ENCODE data around the gene C2orf15. TPM values are rescaled to one million over a fixed set of nuclear protein-coding genes. Genes with fewer than 3 reads are reported as not detected.

The C2orf15 gene
- polyA plus RNA-seq, 1 donor (not counting 4 experiments of a cell fraction or from before 2014, with no cell fraction given), result 0.31 TPM

- no peak overlapping the region for H3K4me3 ChIP-seq (ENCODE audit: control insufficient read depth in 2 of 3, extremely low read depth in 1 of 3, insufficient read depth in 2 of 3, low read depth in 1 of 3, low read length in 3 of 3)
- H3K9ac ChIP-seq (ENCODE audit: control insufficient read depth, extremely low read depth, insufficient read depth, low read length), result no peak overlapping the region
- no peaks in the 10 kb centered on the region for H3K79me2 ChIP-seq (ENCODE audit: control insufficient read depth, insufficient read depth, low read length)
- no peaks in the 10 kb centered on the region for H3K9me1 ChIP-seq (ENCODE audit: control insufficient read depth, extremely low read depth, insufficient read depth, low read length)
- no peak overlapping the region for H3K27ac ChIP-seq (ENCODE audit: control insufficient read depth, insufficient read depth, low read length)
- FAIRE-seq, result no peak
- dilution Hi-C loops (cut with MboI; ENCODE audit: extremely low pct_ligation_motif_present, low sequenced_read_pairs), result no loop called here
- no peak for DNase-seq (ENCODE audit: low read depth, low spot score)
- H3K9me3 ChIP-seq (ENCODE audit: control insufficient read depth, low read depth, low read length), result no peaks in the 10 kb centered on the region
- no peak overlapping the region for H3K4me2 ChIP-seq (ENCODE audit: control insufficient read depth, extremely low read depth, insufficient read depth, low read depth, low read length)
- no peaks in the 10 kb centered on the region for H3K27me3 ChIP-seq (ENCODE audit: control insufficient read depth, extremely low read depth, insufficient read depth, low read length)
- no peaks in the 10 kb centered on the region for H3K4me1 ChIP-seq (ENCODE audit: control insufficient read depth, extremely low read depth, insufficient read depth, low read length)
- H4K20me1 ChIP-seq (ENCODE audit: control insufficient read depth, extremely low read depth, insufficient read depth, low read length), result no peaks in the 10 kb centered on the region
- H2AFZ ChIP-seq (ENCODE audit: control insufficient read depth, low read length), result no peak overlapping the region
- peaks cover 5 to 6% of the 10 kb centered on the region in 2 experiments for H3K36me3 ChIP-seq (ENCODE audit: control insufficient read depth in 2 of 2, extremely low read depth in 1 of 2, insufficient read depth in 2 of 2, low read length in 2 of 2)
- TF ChIP-seq, protein P1, sequence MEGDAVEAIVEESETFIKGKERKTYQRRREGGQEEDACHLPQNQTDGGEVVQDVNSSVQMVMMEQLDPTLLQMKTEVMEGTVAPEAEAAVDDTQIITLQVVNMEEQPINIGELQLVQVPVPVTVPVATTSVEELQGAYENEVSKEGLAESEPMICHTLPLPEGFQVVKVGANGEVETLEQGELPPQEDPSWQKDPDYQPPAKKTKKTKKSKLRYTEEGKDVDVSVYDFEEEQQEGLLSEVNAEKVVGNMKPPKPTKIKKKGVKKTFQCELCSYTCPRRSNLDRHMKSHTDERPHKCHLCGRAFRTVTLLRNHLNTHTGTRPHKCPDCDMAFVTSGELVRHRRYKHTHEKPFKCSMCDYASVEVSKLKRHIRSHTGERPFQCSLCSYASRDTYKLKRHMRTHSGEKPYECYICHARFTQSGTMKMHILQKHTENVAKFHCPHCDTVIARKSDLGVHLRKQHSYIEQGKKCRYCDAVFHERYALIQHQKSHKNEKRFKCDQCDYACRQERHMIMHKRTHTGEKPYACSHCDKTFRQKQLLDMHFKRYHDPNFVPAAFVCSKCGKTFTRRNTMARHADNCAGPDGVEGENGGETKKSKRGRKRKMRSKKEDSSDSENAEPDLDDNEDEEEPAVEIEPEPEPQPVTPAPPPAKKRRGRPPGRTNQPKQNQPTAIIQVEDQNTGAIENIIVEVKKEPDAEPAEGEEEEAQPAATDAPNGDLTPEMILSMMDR (optimal IDR thresholded peaks at IDR 0.05 in 1 of 3, IDR thresholded peaks at IDR 0.05 in 1 of 3, conservative IDR thresholded peaks at IDR 0.05 in 1 of 3; ENCODE audit: extremely low read depth in 1 of 3, insufficient read depth in 2 of 3, low read length in 3 of 3), result no peak
- TF ChIP-seq EZH2 (IDR thresholded peaks at IDR 0.05; ENCODE audit: low read length), result no peak
Measured at GRCh38 chr2:99198103-99198841, 56.8 kb downstream of the C2orf15 start.

GRCh38 chr2:99200076-99200800 is 58.7 kb downstream of the C2orf15 start:
- H3K9me1 ChIP-seq (ENCODE audit: control insufficient read depth, extremely low read depth, insufficient read depth, low read length), result no peaks in the 10 kb centered on the region
- FAIRE-seq (no peak), DNase-seq (ENCODE audit: low read depth, low spot score) (no peak)
- no peaks in the 10 kb centered on the region for H3K79me2 ChIP-seq (ENCODE audit: control insufficient read depth, insufficient read depth, low read length)
- no peak overlapping the region for H3K4me2 ChIP-seq (ENCODE audit: control insufficient read depth, extremely low read depth, insufficient read depth, low read depth, low read length)
- TF ChIP-seq, protein P1 (optimal IDR thresholded peaks at IDR 0.05 in 1 of 3, IDR thresholded peaks at IDR 0.05 in 1 of 3, conservative IDR thresholded peaks at IDR 0.05 in 1 of 3; ENCODE audit: extremely low read depth in 1 of 3, insufficient read depth in 2 of 3, low read length in 3 of 3), result no peak
- no peak for TF ChIP-seq EZH2 (IDR thresholded peaks at IDR 0.05; ENCODE audit: low read length)
- H2AFZ ChIP-seq (ENCODE audit: control insufficient read depth, low read length), result no peak overlapping the region
- no peaks in the 10 kb centered on the region for H3K9me3 ChIP-seq (ENCODE audit: control insufficient read depth, low read depth, low read length)
- dilution Hi-C loops (cut with MboI; ENCODE audit: extremely low pct_ligation_motif_present, low sequenced_read_pairs), result no loop called here
- no peaks in the 10 kb centered on the region for H3K27me3 ChIP-seq (ENCODE audit: control insufficient read depth, extremely low read depth, insufficient read depth, low read length)
- H3K4me3 ChIP-seq (ENCODE audit: control insufficient read depth in 2 of 3, extremely low read depth in 1 of 3, insufficient read depth in 2 of 3, low read depth in 1 of 3, low read length in 3 of 3), result no peak overlapping the region
- H3K36me3 ChIP-seq (ENCODE audit: control insufficient read depth in 2 of 2, extremely low read depth in 1 of 2, insufficient read depth in 2 of 2, low read length in 2 of 2), result peaks cover 5% of the 10 kb centered on the region in 2 experiments
- H4K20me1 ChIP-seq (ENCODE audit: control insufficient read depth, extremely low read depth, insufficient read depth, low read length), result no peaks in the 10 kb centered on the region
- H3K4me1 ChIP-seq (ENCODE audit: control insufficient read depth, extremely low read depth, insufficient read depth, low read length), result no peaks in the 10 kb centered on the region
- H3K27ac ChIP-seq (ENCODE audit: control insufficient read depth, insufficient read depth, low read length), result no peak overlapping the region
- H3K9ac ChIP-seq (ENCODE audit: control insufficient read depth, extremely low read depth, insufficient read depth, low read length), result no peak overlapping the region

Small RNA genes lying within 50 kb of the gene (small RNA-seq; reads per million reads assigned to genes)
- 0 reads per million in 3 experiments for gene AC092587.1 (ENCODE audit: insufficient read length in 3 of 3, low read depth in 3 of 3, low replicate concordance in 1 of 3)

Other genes with a start within 250 kb of the C2orf15 start
- 1.4 to 2.1 TPM (median 1.6 TPM) in 3 replicates for gene CRACDL, start 205.5 kb upstream of the C2orf15 start, polyA plus RNA-seq
- 1.7 to 2.4 TPM (median 1.7 TPM) in 3 replicates for gene TSGA10, start 13.2 kb downstream of the C2orf15 start, polyA plus RNA-seq
- gene LIPT1, start 13.3 kb downstream of the C2orf15 start, polyA plus RNA-seq, result 2.1 to 4.9 TPM (median 2.4 TPM) in 3 replicates
- 16.4 to 37.7 TPM (median 22.2 TPM) in 3 replicates for gene MITD1, start 39.4 kb downstream of the C2orf15 start, polyA plus RNA-seq
- 26.5 to 45.2 TPM (median 27.5 TPM) in 3 replicates for gene MRPL30, start 39.5 kb downstream of the C2orf15 start, polyA plus RNA-seq
- 0.14 to 0.24 TPM in 2 of 3 replicates, not detected in the other for gene LYG2, start 114.0 kb downstream of the C2orf15 start, polyA plus RNA-seq
- 0.53 to 1.4 TPM (median 1.1 TPM) in 3 replicates for gene LYG1, start 159.5 kb downstream of the C2orf15 start, polyA plus RNA-seq
- 46.4 to 73.3 TPM (median 62.4 TPM) in 3 replicates for gene TXNDC9, start 194.6 kb downstream of the C2orf15 start, polyA plus RNA-seq
- gene EIF5B, start 195.7 kb downstream of the C2orf15 start, polyA plus RNA-seq, result 13.4 to 32.6 TPM (median 24.7 TPM) in 3 replicates